DND-41 (cell line): ENCODE measurements around the gene BLOC1S5.

Source experiments
- ATAC-seq: fragments of 200-7000 bp; cut with Tn5 transposase; 3 replicates; pipeline ENCODE4 v1.9.1; 2021; ENCODE audit warnings: low read depth; ENCODE audit not compliant: insufficient read depth
- DNase-seq: peaks from one replicate; pipeline ENCODE4 v3.0.0-alpha.2; 2020
- H2AFZ ChIP-seq: 2 replicates; pipeline ENCODE4 v1.6.0; 2012; ENCODE audit warnings: low read depth, low read length
- H3K27ac ChIP-seq: 2 replicates; pipeline ENCODE4 v1.5.1; 2012; ENCODE audit warnings: low read length, inconsistent platforms
- H3K27me3 ChIP-seq: fragments of 200-600 bp; sonication (generic); 2 replicates; pipeline ENCODE4 v1.6.0; 2012; ENCODE audit warnings: low read length, mild to moderate bottlenecking, inconsistent platforms; ENCODE audit not compliant: insufficient read depth, poor library complexity
- H3K36me3 ChIP-seq: 2 replicates; pipeline ENCODE4 v1.5.1; 2012; ENCODE audit warnings: low read length, inconsistent platforms; ENCODE audit not compliant: insufficient read depth
- H3K4me1 ChIP-seq: 2 replicates; pipeline ENCODE4 v1.5.1; 2012; ENCODE audit warnings: mild to moderate bottlenecking, low read length; ENCODE audit not compliant: insufficient read depth
- H3K4me2 ChIP-seq: 2 replicates; pipeline ENCODE4 v1.6.0; 2012; ENCODE audit warnings: mild to moderate bottlenecking, moderate library complexity, low read length, inconsistent platforms; ENCODE audit not compliant: insufficient read depth
- H3K4me3 ChIP-seq, 2 experiments: fragments of 200-600 bp in 1 of 2; shearing (Covaris generic) in 1 of 2; 2 replicates each; pipeline ENCODE4 v1.5.1; 2012 to 2016; ENCODE audit warnings: inconsistent platforms in 2 of 2, low read length in 2 of 2, mild to moderate bottlenecking in 2 of 2, low read depth in 1 of 2, moderate library complexity in 1 of 2
- H3K79me2 ChIP-seq: 2 replicates; pipeline ENCODE4 v1.6.0; 2012; ENCODE audit warnings: low read length, inconsistent platforms; ENCODE audit not compliant: insufficient read depth
- H3K9ac ChIP-seq: 2 replicates; pipeline ENCODE4 v1.6.0; 2012; ENCODE audit warnings: low read depth, mild to moderate bottlenecking, inconsistent platforms, low read length, moderate library complexity
- H3K9me3 ChIP-seq: 2 replicates; pipeline ENCODE4 v1.5.1; 2012; ENCODE audit warnings: low read length, moderate library complexity, mild to moderate bottlenecking, inconsistent platforms; ENCODE audit not compliant: insufficient read depth, severe bottlenecking
- H4K20me1 ChIP-seq: 2 replicates; pipeline ENCODE4 v1.6.0; 2012; ENCODE audit warnings: low read length; ENCODE audit not compliant: insufficient read depth
- CTCF ChIP-seq: IDR thresholded peaks from 2 replicates; pipeline ENCODE4 v1.5.1; 2012; ENCODE audit warnings: borderline replicate concordance, low read length, moderate library complexity, mild to moderate bottlenecking; ENCODE audit not compliant: poor library complexity, severe bottlenecking; ENCODE audit errors: extremely low read depth
- EZH2 ChIP-seq: IDR thresholded peaks from 3 replicates; pipeline ENCODE4 v1.6.1; 2012; ENCODE audit warnings: borderline replicate concordance, low read depth, mild to moderate bottlenecking, moderate library complexity, low read length, inconsistent platforms; ENCODE audit not compliant: severe bottlenecking

Gene BLOC1S5

GRCh38 chr6:8080362-8081151 is 16.4 kb upstream of the BLOC1S5 start:
- no peak overlapping the region for H3K4me2 ChIP-seq
- no peaks in the 10 kb centered on the region for H3K79me2 ChIP-seq
- ATAC-seq: no peak
- no peaks in the 10 kb centered on the region for H3K4me1 ChIP-seq
- no peaks in the 10 kb centered on the region for H3K9me3 ChIP-seq
- peaks cover 4% of the 10 kb centered on the region; the same call in 1 of the 2 replicates for H3K36me3 ChIP-seq
- no peak overlapping the region for H2AFZ ChIP-seq
- no peak overlapping the region for H3K4me3 ChIP-seq
- DNase-seq: no peak
- H3K27me3 ChIP-seq: no peaks in the 10 kb centered on the region
- TF ChIP-seq CTCF (no peak), EZH2 (no peak)
- no peak overlapping the region for H3K27ac ChIP-seq
- H4K20me1 ChIP-seq: no peaks in the 10 kb centered on the region; the same call in 1 of the 2 replicates
- no peak overlapping the region for H3K9ac ChIP-seq

GRCh38 chr6:8079126-8079525 is 14.9 kb upstream of the BLOC1S5 start:
- no peak for DNase-seq
- TF ChIP-seq CTCF (no peak), EZH2 (no peak)
- no peak overlapping the region for H3K4me3 ChIP-seq

GRCh38 chr6:8077991-8078390 is 13.8 kb upstream of the BLOC1S5 start:
- DNase-seq: no peak
- H3K36me3 ChIP-seq: no peaks in the 10 kb centered on the region; the same call in 1 of the 2 replicates
- no peaks in the 10 kb centered on the region for H3K27me3 ChIP-seq
- ATAC-seq: no peak
- no peak overlapping the region for H3K4me3 ChIP-seq
- TF ChIP-seq EZH2 (no peak), CTCF (no peak)
- H3K4me2 ChIP-seq: no peak overlapping the region
- H4K20me1 ChIP-seq: no peaks in the 10 kb centered on the region
- H3K9me3 ChIP-seq: no peaks in the 10 kb centered on the region
- H3K9ac ChIP-seq: no peak overlapping the region
- no peak overlapping the region for H3K27ac ChIP-seq
- no peaks in the 10 kb centered on the region for H3K79me2 ChIP-seq
- H2AFZ ChIP-seq: no peak overlapping the region
- no peaks in the 10 kb centered on the region for H3K4me1 ChIP-seq

More at GRCh38 chr6:8079126-8079525, 14.9 kb upstream of the BLOC1S5 start:
- Histone ChIP-seq H3K9ac (no peak overlapping the region), H3K4me2 (no peak overlapping the region), H3K9me3 (no peaks in the 10 kb centered on the region), H3K36me3 (peaks cover 4% of the 10 kb centered on the region; the same call in 1 of the 2 replicates), H4K20me1 (no peaks in the 10 kb centered on the region; the same call in 1 of the 2 replicates), H3K79me2 (no peaks in the 10 kb centered on the region), H3K27me3 (no peaks in the 10 kb centered on the region), H3K4me1 (no peaks in the 10 kb centered on the region), H3K27ac (no peak overlapping the region), H2AFZ (no peak overlapping the region)
- no peak for ATAC-seq
